ENCODE results near the gene ZBTB16.

- TF ChIP-seq, protein P1, sequence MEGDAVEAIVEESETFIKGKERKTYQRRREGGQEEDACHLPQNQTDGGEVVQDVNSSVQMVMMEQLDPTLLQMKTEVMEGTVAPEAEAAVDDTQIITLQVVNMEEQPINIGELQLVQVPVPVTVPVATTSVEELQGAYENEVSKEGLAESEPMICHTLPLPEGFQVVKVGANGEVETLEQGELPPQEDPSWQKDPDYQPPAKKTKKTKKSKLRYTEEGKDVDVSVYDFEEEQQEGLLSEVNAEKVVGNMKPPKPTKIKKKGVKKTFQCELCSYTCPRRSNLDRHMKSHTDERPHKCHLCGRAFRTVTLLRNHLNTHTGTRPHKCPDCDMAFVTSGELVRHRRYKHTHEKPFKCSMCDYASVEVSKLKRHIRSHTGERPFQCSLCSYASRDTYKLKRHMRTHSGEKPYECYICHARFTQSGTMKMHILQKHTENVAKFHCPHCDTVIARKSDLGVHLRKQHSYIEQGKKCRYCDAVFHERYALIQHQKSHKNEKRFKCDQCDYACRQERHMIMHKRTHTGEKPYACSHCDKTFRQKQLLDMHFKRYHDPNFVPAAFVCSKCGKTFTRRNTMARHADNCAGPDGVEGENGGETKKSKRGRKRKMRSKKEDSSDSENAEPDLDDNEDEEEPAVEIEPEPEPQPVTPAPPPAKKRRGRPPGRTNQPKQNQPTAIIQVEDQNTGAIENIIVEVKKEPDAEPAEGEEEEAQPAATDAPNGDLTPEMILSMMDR (IDR thresholded peaks at IDR 0.05), result no peak
- no peak for TF ChIP-seq POLR2A (IDR thresholded peaks at IDR 0.05)
Measured at GRCh38 chr11:114194702-114195101, 135.2 kb downstream of the ZBTB16 start.
